ENCODE measurements around the gene CWH43. TPM values are rescaled to one million over a fixed set of nuclear protein-coding genes. Genes with fewer than 3 reads are reported as not detected.
"Not testable (repeated sequence)": the region's sequence is repeated elsewhere in the genome, so short reads cannot be mapped to it uniquely, and the experiment has no call there.

Gene CWH43
- total and polyA plus RNA-seq, 2 of the 13 experiments (the other 11 are each of a cell fraction or from before 2014, with no cell fraction given): not detected

DNA sequence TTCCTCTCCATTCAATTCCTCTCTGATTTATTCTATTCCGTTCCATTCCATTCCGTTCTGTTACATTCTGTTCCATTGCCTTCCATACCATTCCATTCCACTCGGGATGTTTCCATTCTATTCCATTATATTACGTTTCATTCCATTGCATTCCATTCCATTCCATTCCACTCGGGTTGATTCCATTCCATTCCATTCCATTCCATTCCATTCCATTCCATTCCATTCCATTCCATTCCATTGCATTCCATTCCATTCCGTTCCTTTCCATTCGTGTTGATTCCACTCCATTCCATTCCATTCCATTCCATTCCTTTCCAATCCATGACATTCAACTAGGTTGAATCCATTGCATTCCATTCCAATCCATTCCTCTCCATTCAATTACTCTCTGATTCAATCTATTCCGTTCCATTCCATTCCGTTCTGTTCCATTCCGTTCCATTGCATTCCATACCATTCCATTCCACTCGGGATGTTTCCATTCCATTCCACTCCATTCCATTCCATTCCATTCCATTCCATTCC lies 106.6 kb downstream of the CWH43 start:
- H3K79me2 ChIP-seq (ENCODE audit: insufficient read depth, low read length); POLR2A ChIA-PET; H3K4me3 ChIP-seq (replicated peaks in 1 of 3; ENCODE audit: insufficient read depth in 1 of 3, low read depth in 2 of 3, low read length in 3 of 3); H3K36me3 ChIP-seq (replicated peaks in 1 of 2; ENCODE audit: control insufficient read depth in 1 of 2, insufficient read depth in 2 of 2, low read length in 2 of 2); BruUV-seq (replicated peaks); in situ Hi-C loops (cut with HindIII; ENCODE audit: extremely low pct_ligation_motif_present, low pct_unique_long_range_greater_than_20kb); H2AFZ ChIP-seq (ENCODE audit: low read length); FAIRE-seq; H3K9ac ChIP-seq (ENCODE audit: insufficient read depth, low read depth, low read length); H3K27me3 ChIP-seq (ENCODE audit: control insufficient read depth in 1 of 2, insufficient read depth in 2 of 2, low read length in 2 of 2); H3K27ac ChIP-seq (ENCODE audit: extremely low read length, insufficient read depth, low read length); H3K4me2 ChIP-seq (ENCODE audit: low read depth, low read length); CTCF ChIA-PET (ENCODE audit: low intra/inter-chr PET ratio, low total read pairs); intact Hi-C loops (cut with micrococcal nuclease; ENCODE audit: unreplicated experiment); H3K4me1 ChIP-seq (ENCODE audit: insufficient read depth, low read length); DNase-seq (ENCODE audit: low spot score); H4K20me1 ChIP-seq (ENCODE audit: insufficient read depth, low read length): not testable (repeated sequence)
- 7% methylated on average over 11 of the region's 11 CpGs for WGBS (ENCODE audit: low lambda C conversion rate)
- H3K9me3 ChIP-seq (ENCODE audit: low read length): peaks cover 59% of the 10 kb centered on the region
- peak; percentile 79 for ATAC-seq

- in situ Hi-C loops (cut with HindIII; ENCODE audit: extremely low pct_ligation_motif_present, low pct_unique_long_range_greater_than_20kb); CTCF ChIA-PET (ENCODE audit: low intra/inter-chr PET ratio, low total read pairs); H3K27me3 ChIP-seq (ENCODE audit: control insufficient read depth in 1 of 2, insufficient read depth in 2 of 2, low read length in 2 of 2); intact Hi-C loops (cut with micrococcal nuclease; ENCODE audit: unreplicated experiment); DNase-seq (ENCODE audit: low spot score); H2AFZ ChIP-seq (ENCODE audit: low read length); H4K20me1 ChIP-seq (ENCODE audit: insufficient read depth, low read length); H3K4me3 ChIP-seq (replicated peaks in 1 of 3; ENCODE audit: insufficient read depth in 1 of 3, low read depth in 2 of 3, low read length in 3 of 3); BruUV-seq (replicated peaks); POLR2A ChIA-PET; H3K4me2 ChIP-seq (ENCODE audit: low read depth, low read length); H3K36me3 ChIP-seq (replicated peaks in 1 of 2; ENCODE audit: control insufficient read depth in 1 of 2, insufficient read depth in 2 of 2, low read length in 2 of 2); ATAC-seq; H3K9ac ChIP-seq (ENCODE audit: insufficient read depth, low read depth, low read length); H3K79me2 ChIP-seq (ENCODE audit: insufficient read depth, low read length); H3K4me1 ChIP-seq (ENCODE audit: insufficient read depth, low read length); H3K27ac ChIP-seq (ENCODE audit: extremely low read length, insufficient read depth, low read length); FAIRE-seq: not testable (repeated sequence)
- 11% methylated on average over 11 of the region's 11 CpGs for WGBS (ENCODE audit: low lambda C conversion rate)
- peaks cover 63% of the 10 kb centered on the region for H3K9me3 ChIP-seq (ENCODE audit: low read length)
- TF ChIP-seq, protein P1, sequence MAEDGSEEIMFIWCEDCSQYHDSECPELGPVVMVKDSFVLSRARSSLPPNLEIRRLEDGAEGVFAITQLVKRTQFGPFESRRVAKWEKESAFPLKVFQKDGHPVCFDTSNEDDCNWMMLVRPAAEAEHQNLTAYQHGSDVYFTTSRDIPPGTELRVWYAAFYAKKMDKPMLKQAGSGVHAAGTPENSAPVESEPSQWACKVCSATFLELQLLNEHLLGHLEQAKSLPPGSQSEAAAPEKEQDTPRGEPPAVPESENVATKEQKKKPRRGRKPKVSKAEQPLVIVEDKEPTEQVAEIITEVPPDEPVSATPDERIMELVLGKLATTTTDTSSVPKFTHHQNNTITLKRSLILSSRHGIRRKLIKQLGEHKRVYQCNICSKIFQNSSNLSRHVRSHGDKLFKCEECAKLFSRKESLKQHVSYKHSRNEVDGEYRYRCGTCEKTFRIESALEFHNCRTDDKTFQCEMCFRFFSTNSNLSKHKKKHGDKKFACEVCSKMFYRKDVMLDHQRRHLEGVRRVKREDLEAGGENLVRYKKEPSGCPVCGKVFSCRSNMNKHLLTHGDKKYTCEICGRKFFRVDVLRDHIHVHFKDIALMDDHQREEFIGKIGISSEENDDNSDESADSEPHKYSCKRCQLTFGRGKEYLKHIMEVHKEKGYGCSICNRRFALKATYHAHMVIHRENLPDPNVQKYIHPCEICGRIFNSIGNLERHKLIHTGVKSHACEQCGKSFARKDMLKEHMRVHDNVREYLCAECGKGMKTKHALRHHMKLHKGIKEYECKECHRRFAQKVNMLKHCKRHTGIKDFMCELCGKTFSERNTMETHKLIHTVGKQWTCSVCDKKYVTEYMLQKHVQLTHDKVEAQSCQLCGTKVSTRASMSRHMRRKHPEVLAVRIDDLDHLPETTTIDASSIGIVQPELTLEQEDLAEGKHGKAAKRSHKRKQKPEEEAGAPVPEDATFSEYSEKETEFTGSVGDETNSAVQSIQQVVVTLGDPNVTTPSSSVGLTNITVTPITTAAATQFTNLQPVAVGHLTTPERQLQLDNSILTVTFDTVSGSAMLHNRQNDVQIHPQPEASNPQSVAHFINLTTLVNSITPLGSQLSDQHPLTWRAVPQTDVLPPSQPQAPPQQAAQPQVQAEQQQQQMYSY (CRISPR knock-in tag; IDR thresholded peaks at IDR 0.05): 0 out of 2 replicates have a peak, but pooled peaks have one; percentile 56
These were observed 110.1 kb downstream of the CWH43 start for GRCh38 chr4:49096215-49096614.

DNA sequence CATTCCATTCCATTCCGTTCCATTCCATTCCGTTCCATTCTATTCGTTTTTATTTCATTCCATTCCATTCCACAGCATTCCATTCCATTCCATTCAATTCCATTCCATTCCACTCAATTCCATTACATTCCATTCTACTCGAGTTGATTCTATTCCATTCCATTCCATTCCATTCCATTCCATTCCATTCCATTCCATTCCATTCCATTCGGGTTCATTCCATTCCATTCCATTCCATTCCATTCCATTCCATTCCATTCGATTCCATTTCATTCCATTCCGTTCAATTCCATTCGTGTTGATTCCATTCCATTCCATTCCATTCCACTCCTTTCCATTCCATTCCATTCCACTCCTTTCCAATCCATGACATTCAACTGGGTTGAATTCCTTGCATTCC lies 110.6 kb downstream of the CWH43 start:
- 12% methylated on average over 8 of the region's 8 CpGs for WGBS (ENCODE audit: low lambda C conversion rate)

More for the DNA sequence above, 110.6 kb downstream of the CWH43 start:
- H2AFZ ChIP-seq (ENCODE audit: low read length); H3K9ac ChIP-seq (ENCODE audit: insufficient read depth, low read depth, low read length); intact Hi-C loops (cut with micrococcal nuclease; ENCODE audit: unreplicated experiment); H3K36me3 ChIP-seq (replicated peaks in 1 of 2; ENCODE audit: control insufficient read depth in 1 of 2, insufficient read depth in 2 of 2, low read length in 2 of 2); in situ Hi-C loops (cut with HindIII; ENCODE audit: extremely low pct_ligation_motif_present, low pct_unique_long_range_greater_than_20kb); H3K4me1 ChIP-seq (ENCODE audit: insufficient read depth, low read length); H3K27ac ChIP-seq (ENCODE audit: extremely low read length, insufficient read depth, low read length); H3K27me3 ChIP-seq (ENCODE audit: control insufficient read depth in 1 of 2, insufficient read depth in 2 of 2, low read length in 2 of 2); CTCF ChIA-PET (ENCODE audit: low intra/inter-chr PET ratio, low total read pairs); DNase-seq (ENCODE audit: low spot score); POLR2A ChIA-PET; H3K4me2 ChIP-seq (ENCODE audit: low read depth, low read length); BruUV-seq (replicated peaks); H4K20me1 ChIP-seq (ENCODE audit: insufficient read depth, low read length); FAIRE-seq; H3K79me2 ChIP-seq (ENCODE audit: insufficient read depth, low read length); H3K4me3 ChIP-seq (replicated peaks in 1 of 3; ENCODE audit: insufficient read depth in 1 of 3, low read depth in 2 of 3, low read length in 3 of 3): not testable (repeated sequence)
- H3K9me3 ChIP-seq (ENCODE audit: low read length): peaks cover 59% of the 10 kb centered on the region
- peak; percentile 65 for ATAC-seq

All from HepG2 (cell line).